AG04449 (cell line): ENCODE results near the gene FZR1.

Experiments
- CTCF ChIA-PET: fragments of 350-600 bp; formaldehyde crosslinking; extraction: SDS; loops from one replicate; lab custom pipeline; 2021; ENCODE audit warnings: antibody characterized with exemption; lab: Yijun Ruan, JAX
- POLR2A ChIA-PET: fragments of 400-600, 350-600 bp; formaldehyde crosslinking; extraction: SDS; loops from one replicate; lab custom pipeline; 2020; ENCODE audit warnings: antibody characterized with exemption, inconsistent platforms; lab: Yijun Ruan, JAX
- DNase-seq: peaks from one replicate; pipeline ENCODE4 v3.0.0-alpha.2; 2010; ENCODE audit warnings: low read depth, low spot score
- H3K4me3 ChIP-seq: 2 replicates; pipeline ENCODE4 v1.5.1; 2011; ENCODE audit warnings: low read depth, mild to moderate bottlenecking, control low read depth, low read length
- TF ChIP-seq, protein P1 (sequence below): IDR thresholded peaks from one replicate; pipeline ENCODE4 v1.5.1; 2011; ENCODE audit warnings: mild to moderate bottlenecking, moderate library complexity, low read length, control low read depth, inconsistent platforms; ENCODE audit not compliant: insufficient read depth; ENCODE audit errors: missing control alignments

The FZR1 gene

DNA sequence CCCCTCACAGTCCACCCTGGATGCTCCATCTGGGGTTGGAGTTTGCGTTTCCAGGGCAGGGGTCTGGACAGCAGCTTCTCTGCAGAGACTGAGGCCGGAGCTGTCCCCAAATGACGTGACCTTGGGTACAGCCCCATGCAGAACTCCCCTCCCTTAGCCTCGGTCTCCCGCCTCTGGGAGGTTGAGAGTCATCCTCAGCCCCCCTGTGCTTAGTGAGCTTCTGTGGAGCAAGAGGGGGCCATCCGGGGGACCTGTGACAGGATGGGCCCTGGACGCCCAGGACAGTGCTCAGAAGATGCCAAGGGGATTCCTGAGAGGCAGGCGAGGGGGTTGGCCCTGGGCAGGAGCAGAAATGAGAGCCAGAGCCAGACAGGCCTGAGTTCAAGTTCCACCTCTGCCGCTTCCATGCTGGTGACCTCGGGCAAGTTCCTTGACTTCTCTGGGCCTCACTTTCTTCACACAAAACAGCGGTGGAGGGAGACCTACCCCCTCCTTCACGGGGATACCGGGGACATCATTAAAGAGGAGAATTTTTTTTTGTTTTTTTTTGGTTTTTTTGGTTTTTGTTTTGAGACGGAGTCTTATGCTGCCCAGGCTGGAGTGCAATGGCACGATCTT is 46.0 kb upstream of the FZR1 start:
- TF ChIP-seq, protein P1, sequence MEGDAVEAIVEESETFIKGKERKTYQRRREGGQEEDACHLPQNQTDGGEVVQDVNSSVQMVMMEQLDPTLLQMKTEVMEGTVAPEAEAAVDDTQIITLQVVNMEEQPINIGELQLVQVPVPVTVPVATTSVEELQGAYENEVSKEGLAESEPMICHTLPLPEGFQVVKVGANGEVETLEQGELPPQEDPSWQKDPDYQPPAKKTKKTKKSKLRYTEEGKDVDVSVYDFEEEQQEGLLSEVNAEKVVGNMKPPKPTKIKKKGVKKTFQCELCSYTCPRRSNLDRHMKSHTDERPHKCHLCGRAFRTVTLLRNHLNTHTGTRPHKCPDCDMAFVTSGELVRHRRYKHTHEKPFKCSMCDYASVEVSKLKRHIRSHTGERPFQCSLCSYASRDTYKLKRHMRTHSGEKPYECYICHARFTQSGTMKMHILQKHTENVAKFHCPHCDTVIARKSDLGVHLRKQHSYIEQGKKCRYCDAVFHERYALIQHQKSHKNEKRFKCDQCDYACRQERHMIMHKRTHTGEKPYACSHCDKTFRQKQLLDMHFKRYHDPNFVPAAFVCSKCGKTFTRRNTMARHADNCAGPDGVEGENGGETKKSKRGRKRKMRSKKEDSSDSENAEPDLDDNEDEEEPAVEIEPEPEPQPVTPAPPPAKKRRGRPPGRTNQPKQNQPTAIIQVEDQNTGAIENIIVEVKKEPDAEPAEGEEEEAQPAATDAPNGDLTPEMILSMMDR, result no peak
- DNase-seq, result no peak
- ChIA-PET CTCF (interaction anchor here (1.1 to 4.6 kb wide), 2 partner anchors 12 to 156 kb away, joined by 3 to 55 read pairs; no protein-coding TSS in a partner anchor), POLR2A (no interaction called here)
- H3K4me3 ChIP-seq, result no peak overlapping the region

DNA sequence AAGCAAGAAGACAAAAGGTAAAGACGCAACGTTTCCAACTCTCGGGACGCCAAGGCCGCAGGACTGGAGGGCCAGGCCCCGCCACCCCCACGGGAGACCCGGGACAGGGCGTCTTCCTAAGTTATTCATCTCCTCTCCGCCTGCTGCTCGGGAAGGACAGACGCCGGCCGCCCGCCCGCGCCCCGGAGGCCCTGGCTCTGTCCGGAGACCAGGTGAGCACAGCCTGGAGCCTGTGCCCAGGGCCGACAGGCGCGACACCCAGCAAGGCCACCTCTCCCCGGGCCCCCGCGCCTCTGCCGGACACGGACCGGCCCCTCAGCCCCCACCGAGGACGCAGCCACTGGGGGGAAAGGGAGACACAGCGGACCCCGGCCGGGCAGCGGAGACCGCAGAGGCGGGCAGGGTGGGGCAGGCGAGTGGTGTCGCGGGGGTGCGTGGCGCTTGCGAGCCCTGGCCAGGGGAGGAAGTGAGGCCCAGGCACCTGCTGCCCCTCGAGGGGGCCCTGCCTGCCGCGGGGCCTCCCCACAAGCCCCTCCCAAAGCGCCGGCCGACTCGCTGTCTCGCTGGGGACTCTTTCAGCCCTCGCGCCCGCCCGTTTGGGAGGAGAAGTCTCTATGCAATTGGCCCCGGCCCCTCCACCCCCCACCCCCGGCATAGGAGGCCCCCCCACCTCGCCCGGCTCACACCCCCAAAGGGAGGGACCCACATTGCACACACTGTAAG is 43.0 kb upstream of the FZR1 start:
- DNase-seq, result no peak
- TF ChIP-seq, protein P1, result no peak
- no peak overlapping the region for H3K4me3 ChIP-seq
- ChIA-PET CTCF (interaction anchor here (1.8 kb wide), 1 partner anchor 10 kb away, joined by 16 read pairs; no protein-coding TSS in a partner anchor), POLR2A (no interaction called here)

DNA sequence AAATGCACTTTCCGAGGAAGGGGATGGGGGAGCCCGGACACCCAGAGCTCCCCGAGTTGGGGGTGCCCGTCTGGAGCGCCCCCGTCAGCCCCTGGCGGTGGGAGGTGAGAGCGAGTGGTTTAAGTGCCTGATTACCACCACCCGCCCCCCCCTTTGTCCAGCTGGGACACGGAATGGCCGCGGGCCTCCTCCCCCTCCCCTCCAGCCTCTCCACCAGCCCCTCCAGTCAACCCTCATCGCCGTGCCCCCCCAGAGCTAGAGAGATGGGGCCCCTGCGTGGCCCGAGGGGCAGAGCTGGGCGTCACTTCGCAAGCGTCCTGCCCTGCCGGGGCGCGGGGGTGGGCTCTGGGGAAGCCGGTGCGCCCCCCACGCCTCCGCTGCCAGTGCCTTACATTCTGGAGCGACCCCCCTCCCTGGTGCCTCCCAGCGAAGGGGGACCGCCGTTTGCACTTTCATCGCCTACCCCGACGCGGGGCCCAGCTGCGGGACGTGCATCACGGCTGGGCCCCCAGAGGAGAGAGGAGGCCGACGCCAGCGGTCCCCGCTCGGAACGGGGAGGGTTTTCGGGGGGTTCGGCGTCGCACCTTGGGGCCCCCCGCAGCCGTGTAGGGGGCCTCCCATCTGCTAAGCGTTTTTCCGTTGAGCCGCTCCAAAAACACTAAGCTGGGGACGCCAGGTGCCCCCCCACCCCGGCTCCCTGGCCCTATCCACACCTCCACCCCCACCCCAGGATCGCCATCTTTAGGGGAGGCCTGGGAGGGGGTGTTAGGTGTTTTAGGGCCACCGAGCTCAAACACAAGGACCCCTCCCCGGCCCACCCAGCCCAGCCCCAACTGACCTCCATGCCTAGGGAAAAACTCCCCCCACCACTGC is 42.2 kb upstream of the FZR1 start:
- H3K4me3 ChIP-seq, result no peak overlapping the region
- ChIA-PET CTCF (interaction anchor here (1.1 to 1.8 kb wide), 2 partner anchors 9 to 139 kb away, joined by 3 to 16 read pairs; no protein-coding TSS in a partner anchor), POLR2A (no interaction called here)
- DNase-seq, result no peak
- TF ChIP-seq, protein P1, result no peak

DNA sequence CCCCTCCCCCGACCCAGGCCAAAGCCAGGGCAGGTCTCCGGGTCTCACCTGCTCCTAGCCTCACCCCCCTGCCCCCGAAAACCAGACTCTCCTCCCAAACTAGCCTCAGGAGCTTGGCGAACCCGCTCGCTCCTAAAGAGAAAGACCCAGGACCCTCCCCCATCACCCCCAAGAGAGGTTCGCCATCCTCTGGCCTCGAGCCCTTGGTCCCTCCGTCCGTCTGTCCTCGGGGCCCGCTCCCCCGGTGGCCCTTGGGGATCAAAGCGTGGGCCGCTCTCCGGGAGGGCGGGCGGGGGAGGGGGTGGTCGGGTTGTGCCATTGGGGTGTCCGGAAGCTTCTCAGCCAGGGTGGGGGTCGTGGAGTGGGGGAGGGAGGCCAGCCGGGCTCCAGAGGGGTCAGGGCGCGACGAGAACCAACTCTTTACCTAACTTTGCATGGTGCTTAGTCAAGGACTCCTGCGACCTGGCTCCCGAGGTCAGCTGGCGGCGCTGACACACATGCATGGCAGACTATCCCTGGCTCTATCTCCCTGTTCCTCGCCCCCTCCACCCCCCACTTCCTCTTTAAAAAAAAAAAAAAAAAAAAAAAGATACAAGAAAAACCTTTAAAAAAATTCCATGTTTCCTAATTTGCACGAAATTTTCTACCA is 41.4 kb upstream of the FZR1 start:
- TF ChIP-seq, protein P1, result no peak
- CTCF ChIA-PET, result interaction anchor here (1.1 to 1.8 kb wide), 2 partner anchors 8 to 139 kb away, joined by 3 to 16 read pairs; no protein-coding TSS in a partner anchor
- POLR2A ChIA-PET, result no interaction called here
- no peak for DNase-seq
- H3K4me3 ChIP-seq, result no peak overlapping the region

DNA sequence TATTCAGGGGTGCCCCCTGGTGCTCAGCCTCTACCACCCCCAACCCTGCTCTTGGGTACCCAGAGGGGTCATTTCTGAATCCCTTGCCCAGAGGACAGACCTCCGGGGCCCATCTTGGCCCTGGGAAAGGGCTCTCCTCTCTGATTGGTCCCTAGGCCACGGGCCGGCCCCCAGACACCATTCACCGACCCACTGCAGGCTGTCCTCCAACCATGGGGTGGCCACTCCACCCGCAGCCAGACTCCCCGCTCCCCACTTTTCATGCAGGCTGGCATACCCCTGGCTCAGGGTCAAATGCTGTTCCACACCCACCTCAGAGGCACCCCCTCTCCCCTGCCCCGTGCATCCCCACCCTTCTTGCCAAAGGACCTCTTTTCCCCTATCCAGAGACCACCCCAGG is 40.6 kb upstream of the FZR1 start:
- ChIA-PET CTCF (interaction anchor here (1.1 kb wide), 1 partner anchor 140 kb away, joined by 3 read pairs; no protein-coding TSS in a partner anchor), POLR2A (no interaction called here)
- no peak for DNase-seq
- TF ChIP-seq, protein P1, result no peak
- no peak overlapping the region for H3K4me3 ChIP-seq
